ENCODE measurements around the gene LONP1. TPM values are rescaled to one million over a fixed set of nuclear protein-coding genes. Genes with fewer than 3 reads are reported as not detected.
"Not testable (repeated sequence)": the region's sequence is repeated elsewhere in the genome, so short reads cannot be mapped to it uniquely, and the experiment has no call there.

Gene LONP1
- total RNA-seq, 4 donors from 2014 or later, result 49.8 to 75.9 (median 54.0) TPM

- no peak for ATAC-seq (ENCODE audit: low FRiP score)
- DNase-seq (ENCODE audit: low spot score), result no peak
- no peak for TF ChIP-seq CTCF (IDR thresholded peaks at IDR 0.05)
Measured at GRCh38 chr19:5749505-5749904, 29.6 kb upstream of the LONP1 start.

DNA sequence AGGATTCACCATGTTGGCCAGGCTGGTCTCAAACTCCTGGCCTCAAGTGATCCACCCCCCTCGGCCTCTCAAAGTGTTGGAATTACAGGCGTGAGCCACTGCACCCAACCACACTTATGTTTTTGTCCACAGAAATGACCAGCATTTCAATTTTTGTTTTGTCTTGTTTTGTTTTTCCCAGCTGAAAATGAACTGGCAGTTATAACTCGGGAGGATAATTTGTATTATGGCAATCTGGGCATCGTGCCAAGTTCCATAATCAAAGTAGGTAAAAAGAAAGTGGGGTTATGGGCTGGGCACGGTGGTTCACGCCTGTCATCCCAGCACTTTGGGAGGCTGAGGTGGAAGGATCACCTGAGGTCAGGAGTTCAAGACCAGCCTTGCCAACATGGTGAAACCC lies 29.0 kb upstream of the LONP1 start:
- not testable (repeated sequence) for ATAC-seq (ENCODE audit: low FRiP score); DNase-seq (ENCODE audit: low spot score)

GRCh38 chr19:5744999-5745398 lies 25.1 kb upstream of the LONP1 start:
- not testable (repeated sequence) for ATAC-seq (ENCODE audit: low FRiP score)

GRCh38 chr19:5743630-5744029 lies 23.7 kb upstream of the LONP1 start:
- no peak for TF ChIP-seq CTCF (IDR thresholded peaks at IDR 0.05)
- DNase-seq (ENCODE audit: low spot score) (no peak), ATAC-seq (ENCODE audit: low FRiP score) (no peak)

More at GRCh38 chr19:5744999-5745398, 25.1 kb upstream of the LONP1 start:
- DNase-seq (ENCODE audit: low spot score), result not testable (repeated sequence)

- DNase-seq (ENCODE audit: low spot score) (no peak), ATAC-seq (ENCODE audit: low FRiP score) (no peak)
- TF ChIP-seq CTCF (IDR thresholded peaks at IDR 0.05), result no peak
Measured at GRCh38 chr19:5742051-5742450, 22.1 kb upstream of the LONP1 start.

DNA sequence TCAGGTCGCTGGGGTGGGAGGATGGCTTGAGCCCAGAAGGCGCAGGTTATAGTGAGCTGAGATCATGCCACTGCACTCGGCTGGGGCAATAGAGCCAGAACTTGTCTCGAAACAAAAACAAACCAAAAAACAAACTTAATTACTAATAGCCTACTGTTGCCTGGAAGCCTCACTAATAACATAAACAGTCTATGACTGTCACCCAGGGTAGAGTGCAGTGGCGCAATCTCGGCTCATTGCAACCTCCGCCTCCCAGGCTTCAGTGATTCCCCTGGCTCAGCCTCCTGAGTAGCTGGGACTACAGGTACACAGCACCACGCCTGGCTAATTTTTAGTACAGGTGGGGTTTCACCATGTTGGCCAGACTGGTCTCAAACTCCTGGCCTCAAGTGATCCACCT lies 18.5 kb upstream of the LONP1 start:
- ATAC-seq (ENCODE audit: low FRiP score) (no peak), DNase-seq (ENCODE audit: low spot score) (no peak)
- TF ChIP-seq CTCF (IDR thresholded peaks at IDR 0.05), result no peak

DNA sequence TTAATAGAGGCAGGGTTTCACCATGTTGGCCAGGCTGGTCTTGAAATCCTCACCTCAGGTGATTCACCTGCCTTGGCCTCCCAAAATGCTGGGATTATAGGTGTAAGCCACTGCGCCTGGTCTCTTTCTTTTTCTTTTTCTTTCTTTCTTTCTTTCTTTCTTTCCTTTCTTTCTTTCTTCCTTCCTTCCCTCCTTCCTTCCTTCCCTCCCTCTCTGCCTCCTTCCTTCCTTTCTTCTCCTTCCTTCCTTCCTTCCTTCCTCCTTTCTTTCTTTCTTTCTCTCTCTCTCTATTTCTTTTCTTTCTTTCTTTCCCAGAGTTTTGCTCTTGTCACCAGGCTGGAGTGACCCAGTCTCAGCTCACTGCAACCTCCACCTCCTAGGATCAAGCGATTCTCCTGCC lies 13.2 kb upstream of the LONP1 start:
- not testable (repeated sequence) for DNase-seq (ENCODE audit: low spot score); ATAC-seq (ENCODE audit: low FRiP score)

DNA sequence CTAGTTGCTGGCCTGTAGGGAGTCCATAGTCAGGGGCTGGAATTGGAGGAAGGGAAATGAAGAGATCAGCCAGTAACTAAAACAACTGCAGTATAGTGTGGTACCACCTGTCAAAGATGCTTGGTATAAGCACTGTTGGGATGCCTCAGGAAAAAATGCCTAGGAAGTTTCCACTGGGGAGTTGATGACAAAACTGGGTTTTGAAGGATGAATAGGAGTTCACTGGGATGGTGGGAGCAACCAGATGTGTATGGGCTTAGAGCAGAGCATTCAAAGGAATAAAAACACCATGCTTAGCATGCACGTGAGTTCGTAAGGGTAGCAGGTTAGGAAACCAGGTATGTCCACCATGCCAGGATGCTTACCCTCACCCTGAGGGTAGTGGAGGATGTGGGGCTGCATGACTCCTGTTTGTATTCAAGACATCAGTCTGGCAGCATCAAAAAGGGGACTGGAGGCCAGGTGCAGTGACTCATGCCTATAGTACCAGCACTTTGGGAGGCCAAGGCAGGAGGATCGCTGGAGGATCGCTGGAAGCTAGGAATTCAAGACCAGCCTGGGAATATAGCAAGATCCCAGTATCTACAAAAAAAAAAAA lies 7.6 kb upstream of the LONP1 start:
- no peak for DNase-seq (ENCODE audit: low spot score)
- ATAC-seq (ENCODE audit: low FRiP score), result no peak
- TF ChIP-seq CTCF (IDR thresholded peaks at IDR 0.05), result no peak
